NOMO-1 (cell line): Measurements from ENCODE around the gene FOXD4L3.
"Not testable (repeated sequence)": the region's sequence is repeated elsewhere in the genome, so short reads cannot be mapped to it uniquely, and the experiment has no call there.

ENCODE experiments used
- DNase-seq, 2 experiments: peaks; one replicate each; lab custom pipeline; 2025; ENCODE audit not compliant: unreplicated experiment in 2 of 2; lab: John Stamatoyannopoulos, UW

Gene FOXD4L3

DNA sequence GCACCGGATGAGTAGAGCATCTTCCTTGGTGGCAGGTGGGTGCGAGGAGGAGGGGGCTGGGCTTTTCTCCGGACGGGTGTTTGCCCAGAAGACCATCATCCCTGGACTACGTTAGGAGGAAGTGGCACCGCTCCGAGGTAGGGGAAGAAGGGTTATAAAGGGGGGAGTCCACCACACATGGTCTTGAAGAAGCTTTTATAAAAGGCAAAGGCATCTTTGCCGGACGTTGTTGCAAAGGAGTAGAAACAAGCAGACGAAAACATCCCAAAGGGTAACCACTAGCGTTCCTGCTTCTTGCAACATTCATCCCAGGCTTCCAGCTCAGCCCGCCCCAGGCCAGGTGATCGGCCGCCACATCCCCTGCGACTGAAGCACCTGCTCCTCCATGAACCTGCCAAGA lies at the start of gene FOXD4L3:
Gene FOXD4L3, plus strand, starts transcription at position 301 of the 400 bp plus-strand sequence. Its CDS starts 85 bp downstream, at position 386.
- DNase-seq, result not testable (repeated sequence)

GRCh38 chr9:68281041-68281440 lies 21.6 kb upstream of the FOXD4L3 start:
- not testable (repeated sequence) for DNase-seq

GRCh38 chr9:68303771-68304170 lies 1.1 kb downstream of the FOXD4L3 start:
- DNase-seq, result not testable (repeated sequence)

DNA sequence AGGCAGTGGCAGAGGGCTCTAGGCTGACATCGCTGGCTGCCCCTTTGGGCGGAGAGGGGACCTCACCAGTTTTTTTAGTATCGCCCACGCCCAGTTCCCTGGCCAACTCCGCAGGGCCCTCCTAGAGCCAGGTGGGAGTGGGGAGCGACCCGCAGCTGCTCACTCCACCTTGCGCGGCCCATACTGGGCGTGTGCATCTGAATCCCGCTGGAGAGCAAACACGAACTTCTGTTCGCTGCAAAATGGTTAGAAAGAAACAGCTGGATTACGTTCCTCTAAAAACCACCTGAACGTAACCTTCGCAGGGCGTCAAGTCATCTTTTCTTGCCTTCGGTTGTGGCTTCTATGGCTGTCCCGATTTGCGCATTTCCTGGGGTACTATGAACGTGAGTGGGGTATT lies 1.5 kb downstream of the FOXD4L3 start:
- DNase-seq, result not testable (repeated sequence)

- not testable (repeated sequence) for DNase-seq
These were observed 2.1 kb downstream of the FOXD4L3 start for GRCh38 chr9:68304777-68305176.

DNA sequence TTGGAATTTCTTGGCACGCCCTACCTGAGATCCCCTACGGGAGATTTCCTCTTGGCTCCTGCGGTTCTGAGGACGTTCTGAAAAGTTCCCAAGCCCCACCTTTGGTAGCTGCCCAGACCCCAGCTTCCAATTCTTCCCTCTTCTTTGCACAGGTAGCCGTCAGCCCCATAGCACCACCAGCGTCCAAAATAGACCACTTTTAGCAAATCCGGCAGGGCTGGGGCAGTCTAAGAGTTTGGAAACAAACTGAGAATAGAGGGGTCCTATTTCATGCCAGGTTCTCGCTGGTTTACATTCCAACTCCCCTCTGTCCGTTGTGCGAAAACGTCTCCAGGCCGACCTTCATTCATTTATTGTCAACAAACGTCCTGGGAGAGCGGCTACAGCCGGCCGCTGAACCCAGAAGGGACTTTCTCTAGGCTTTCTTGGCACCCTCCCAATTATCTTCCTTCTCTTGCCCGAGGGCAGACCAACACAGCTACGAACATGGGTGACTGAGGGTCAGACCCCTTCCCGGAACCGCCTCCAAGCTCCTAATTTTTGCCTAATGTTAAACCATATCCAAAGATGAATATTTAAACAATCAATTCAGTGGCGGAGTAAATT lies 3.1 kb downstream of the FOXD4L3 start:
- not testable (repeated sequence) for DNase-seq

DNA sequence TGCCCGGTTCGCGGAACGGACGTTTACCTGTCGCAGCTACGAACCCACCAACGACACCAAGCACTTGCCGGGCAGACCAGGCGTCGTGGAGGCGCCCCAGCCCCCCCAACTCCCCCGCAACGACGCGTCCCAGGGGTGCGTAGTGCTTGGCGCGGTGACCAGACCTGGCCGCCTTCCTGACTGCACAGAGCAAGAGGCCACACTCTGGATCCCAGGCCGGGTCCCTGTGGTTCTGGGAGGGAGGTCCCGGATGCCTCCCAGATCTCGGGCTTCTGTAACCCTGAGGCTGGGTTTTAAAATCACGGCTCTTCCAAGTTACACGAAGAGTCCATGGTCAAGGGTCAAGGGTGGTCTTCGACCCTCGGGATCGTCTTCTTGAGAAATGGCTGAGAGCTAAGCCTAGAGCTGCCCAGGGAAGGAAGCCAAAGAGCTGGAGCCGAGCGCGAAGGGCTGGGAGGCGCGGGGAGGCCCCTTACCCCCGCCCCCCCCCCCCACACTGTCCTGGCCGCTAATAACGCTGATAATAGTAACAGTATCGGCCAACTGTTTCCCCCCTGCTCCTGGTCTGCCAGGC lies 3.8 kb downstream of the FOXD4L3 start:
- not testable (repeated sequence) for DNase-seq

DNA sequence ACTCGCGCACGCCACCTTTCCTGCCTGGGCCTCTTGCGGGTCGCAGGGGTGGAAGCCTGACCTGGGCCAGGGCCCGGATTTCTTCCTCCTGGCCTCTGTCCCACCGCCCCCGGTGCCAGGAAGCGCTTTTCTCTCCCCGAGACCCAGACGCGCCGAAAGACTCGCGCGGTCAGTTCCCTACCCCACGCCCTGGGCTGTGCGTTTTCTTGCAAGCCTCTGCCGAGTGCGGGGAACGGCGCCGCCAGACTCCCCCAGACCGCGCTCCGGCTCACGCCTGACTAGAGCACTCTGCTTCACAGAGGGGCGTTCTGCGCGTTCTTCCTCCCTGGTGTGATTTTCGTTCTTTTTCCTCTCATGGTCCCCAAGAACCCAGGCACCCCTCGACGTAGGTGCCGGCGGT lies 4.5 kb downstream of the FOXD4L3 start:
- not testable (repeated sequence) for DNase-seq

DNA sequence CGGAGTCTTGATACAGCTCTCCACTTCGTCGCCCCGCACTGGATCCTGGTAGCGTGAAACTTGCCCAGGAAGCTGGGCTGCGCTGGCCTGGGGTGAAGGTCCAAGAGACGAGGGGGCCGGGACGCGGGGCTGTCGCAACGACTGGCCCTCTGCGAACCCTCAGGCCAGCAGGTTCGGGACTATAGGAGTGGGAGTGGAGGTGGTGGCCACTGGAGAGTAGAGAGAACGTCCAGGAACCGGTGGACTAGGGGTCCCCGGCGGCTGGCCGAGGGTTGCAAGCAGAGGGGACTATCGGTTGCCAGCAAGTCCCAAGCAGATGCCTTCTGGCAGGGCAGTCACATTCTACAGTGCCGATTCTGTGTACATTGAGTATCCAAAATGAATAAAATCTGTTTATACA lies 5.0 kb downstream of the FOXD4L3 start:
- DNase-seq, result not testable (repeated sequence)

- not testable (repeated sequence) for DNase-seq
These were observed 8.5 kb downstream of the FOXD4L3 start for GRCh38 chr9:68311208-68311607.

- not testable (repeated sequence) for DNase-seq
These were observed 15.5 kb downstream of the FOXD4L3 start for GRCh38 chr9:68318209-68318608.

GRCh38 chr9:68323749-68324148 lies 21.1 kb downstream of the FOXD4L3 start:
- DNase-seq, result not testable (repeated sequence)

DNA sequence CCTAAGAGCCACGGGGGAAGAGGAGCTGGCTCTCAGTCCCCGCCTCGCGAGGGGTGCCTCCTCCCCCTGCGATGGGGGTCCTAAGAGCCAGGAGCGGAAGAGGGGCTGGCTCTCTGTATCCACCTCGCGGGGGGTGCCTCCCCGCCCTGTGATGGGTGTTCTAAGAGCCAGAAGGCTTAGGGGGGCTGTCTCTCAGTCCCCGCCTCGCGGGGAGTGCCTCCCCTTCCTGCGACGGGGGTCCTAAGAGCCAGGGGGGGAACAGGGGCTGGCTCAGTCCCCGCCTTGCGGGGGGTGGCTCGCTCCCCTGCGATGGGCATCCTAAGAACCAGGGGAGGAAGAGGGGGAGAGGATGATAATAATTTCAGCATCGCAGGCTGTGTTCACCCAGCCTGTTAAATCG lies 21.9 kb downstream of the FOXD4L3 start:
- DNase-seq, result not testable (repeated sequence)

GRCh38 chr9:68329106-68329505 lies 26.4 kb downstream of the FOXD4L3 start:
- DNase-seq, result not testable (repeated sequence)

DNA sequence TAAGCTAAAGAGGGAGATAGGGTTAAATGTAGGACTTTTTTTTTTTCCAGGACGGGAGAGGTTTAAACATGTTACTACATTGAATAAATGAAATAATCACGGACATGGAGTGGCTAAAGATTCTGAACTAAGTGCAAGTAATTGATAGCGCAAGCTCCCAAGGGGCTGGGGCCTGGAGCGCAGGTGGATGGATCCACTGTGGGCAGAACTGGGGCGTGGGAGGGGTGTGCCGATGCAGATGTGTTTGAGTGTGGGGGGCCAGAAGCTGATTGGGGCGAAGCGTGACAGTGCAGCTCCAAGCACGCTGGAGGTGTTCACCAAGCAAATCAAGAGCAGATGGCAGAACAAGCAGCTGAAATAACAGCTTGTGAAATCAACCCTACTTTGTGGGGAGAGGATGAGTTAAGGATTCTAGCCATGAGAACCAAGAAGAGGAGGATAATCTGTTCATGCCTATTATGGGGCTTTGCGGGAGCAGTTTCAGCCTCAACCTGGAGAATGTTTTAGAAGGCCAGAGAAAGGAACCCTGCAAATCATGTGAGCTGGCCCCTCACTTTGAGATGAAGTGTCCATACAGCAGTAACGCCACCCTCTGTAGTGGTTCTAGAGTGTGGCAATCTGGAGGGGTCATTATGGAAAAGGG lies 28.0 kb downstream of the FOXD4L3 start:
- not testable (repeated sequence) for DNase-seq

GRCh38 chr9:68332122-68332521 lies 29.5 kb downstream of the FOXD4L3 start:
- DNase-seq, result not testable (repeated sequence)

- DNase-seq, result not testable (repeated sequence)
These were observed 33.3 kb downstream of the FOXD4L3 start for GRCh38 chr9:68335935-68336334.

DNA sequence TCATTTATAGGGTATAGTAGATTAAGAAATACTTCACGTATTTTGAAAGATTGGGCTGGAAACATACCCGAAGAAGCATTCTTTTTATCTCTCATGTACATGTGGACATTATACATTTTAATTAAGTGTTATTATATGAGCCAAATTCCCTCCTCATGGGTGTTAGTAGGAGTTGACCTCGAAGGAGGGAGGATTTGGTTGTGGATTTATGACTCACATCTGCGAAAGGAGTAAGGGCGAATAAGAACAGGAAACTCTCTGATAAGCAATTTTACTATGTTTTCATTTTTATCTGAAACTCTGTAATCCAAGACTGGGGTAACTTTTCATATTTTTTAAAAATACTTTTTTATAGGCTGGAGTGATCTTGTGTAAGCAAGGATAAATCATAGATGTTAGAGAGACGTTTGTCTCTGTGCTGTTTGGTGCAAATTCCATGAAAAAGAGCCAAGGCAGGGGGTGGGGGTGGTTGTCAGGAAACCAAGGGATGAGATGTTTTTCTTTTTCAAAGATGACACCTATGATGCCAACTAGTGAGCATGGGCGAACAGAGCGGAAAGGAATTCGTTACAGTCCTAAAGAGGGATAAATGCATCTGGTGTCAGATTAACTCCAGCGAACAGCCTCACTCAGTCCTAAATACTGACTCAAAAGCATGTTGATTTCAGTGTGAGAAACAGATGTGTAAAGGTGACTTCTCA lies 34.1 kb downstream of the FOXD4L3 start:
- not testable (repeated sequence) for DNase-seq

DNA sequence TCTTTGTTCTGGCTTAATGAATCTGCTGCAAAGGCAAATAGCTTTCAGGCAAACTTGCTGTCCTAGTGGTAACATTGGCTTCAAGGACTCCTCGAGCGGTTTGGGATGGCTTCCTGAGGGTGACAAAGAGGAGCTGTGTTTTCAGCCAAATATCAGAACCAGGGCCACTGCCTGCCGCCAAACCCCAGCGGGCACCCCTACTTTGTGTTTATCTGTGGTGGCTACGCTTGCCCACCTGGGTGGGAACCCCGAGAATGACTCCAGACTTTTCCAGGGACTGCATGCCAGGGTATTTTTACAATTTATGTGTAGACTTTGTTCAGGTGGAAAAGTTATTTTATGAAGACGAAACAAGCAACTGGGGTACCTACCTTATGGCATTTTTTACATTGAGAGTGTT lies 35.3 kb downstream of the FOXD4L3 start:
- DNase-seq, result not testable (repeated sequence)

GRCh38 chr9:68342265-68343025 lies 39.8 kb downstream of the FOXD4L3 start:
- DNase-seq, result not testable (repeated sequence)

- not testable (repeated sequence) for DNase-seq
These were observed 40.6 kb downstream of the FOXD4L3 start for GRCh38 chr9:68343242-68343641.
